IPS-NIHi7 (cell line): ENCODE results near the gene SLC22A17.

Experiments used
- DNase-seq: peaks from one replicate; pipeline ENCODE4 v3.0.0; 2012; ENCODE audit warnings: mixed read lengths; ENCODE audit errors: extremely low spot score

Gene SLC22A17

GRCh38 chr14:23362200-23362599 is 9.5 kb upstream of the SLC22A17 start:
- no peak for DNase-seq

GRCh38 chr14:23361763-23362162 is 9.1 kb upstream of the SLC22A17 start:
- no peak for DNase-seq

DNA sequence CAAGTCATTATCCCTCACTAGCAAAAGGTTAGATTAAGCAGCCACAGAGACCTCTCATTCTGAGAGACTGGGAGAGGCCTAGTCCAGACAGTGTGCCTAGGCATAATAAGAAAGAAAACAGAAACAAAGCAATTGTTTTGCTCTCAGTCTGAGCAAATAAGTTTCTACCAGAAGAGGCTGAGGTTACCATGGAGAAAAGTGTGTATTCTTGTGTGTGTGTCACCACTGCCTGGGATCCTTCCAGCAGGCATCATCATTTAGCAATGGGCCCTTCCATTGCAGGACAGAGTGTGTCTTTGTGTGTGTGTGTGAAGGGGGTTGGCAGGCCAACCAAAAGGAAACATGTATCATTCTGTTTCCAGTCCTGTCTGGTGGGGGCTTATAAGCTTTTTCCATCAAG is 8.6 kb upstream of the SLC22A17 start:
- DNase-seq = no peak

DNA sequence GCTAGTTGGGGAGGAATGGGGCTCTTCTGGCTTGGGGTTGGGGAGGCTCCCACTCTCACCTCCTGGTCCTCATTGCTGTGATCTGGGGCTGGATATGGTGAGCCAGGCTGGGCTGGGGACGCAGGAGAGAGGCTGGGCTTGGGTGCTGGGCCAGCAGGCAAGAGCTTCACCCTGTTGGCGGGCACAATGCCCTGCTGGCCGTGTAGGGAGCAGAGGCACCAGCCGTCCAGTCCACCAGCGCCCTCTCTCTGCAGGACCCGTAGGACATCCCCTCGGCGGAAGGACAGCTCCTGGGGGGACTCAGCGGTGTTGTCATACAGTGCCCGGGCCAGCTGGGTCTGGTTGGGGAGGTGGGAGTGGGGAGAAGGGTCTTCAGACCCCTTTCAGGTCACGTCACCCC is 7.8 kb upstream of the SLC22A17 start:
- DNase-seq = peak; percentile 60

DNA sequence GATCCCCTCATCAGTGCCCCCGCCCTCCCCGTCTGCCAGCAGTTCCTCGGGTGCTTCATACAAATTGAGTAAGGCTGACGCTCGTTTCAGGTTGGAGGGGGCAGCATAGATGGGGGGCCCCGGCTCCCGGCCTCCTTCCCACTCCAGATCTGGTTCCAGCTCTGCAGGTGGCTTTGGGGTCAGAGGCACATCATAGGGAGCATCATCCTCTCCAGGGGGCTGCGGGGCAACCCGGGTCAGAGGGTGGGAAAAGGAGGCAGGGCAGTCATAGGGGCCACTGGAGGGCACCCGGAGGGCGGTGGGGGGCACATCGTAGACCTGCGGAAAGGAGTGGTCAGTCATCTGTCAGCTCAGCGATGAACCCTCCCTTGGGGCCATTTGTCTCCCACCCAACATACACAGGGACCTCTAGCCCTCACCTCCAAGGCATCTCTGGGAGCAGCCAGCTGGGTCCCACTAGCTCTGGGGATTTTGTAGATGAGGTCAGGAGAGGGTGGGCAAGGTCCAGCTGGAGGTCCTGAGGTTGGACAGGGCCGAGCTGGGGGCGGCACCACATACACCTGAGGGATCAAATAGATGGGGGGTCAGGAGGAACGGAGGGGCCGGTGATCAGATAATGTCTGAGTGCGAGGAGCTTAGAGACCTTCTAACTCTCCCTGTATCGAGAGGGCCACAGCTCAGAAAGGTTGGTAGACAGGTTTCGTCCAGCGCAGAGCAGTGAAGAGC is 7.2 kb upstream of the SLC22A17 start:
- DNase-seq = no peak

- no peak for DNase-seq
Observed at GRCh38 chr14:23359167-23359626, 6.5 kb upstream of the SLC22A17 start.

GRCh38 chr14:23358553-23359166 is 6.0 kb upstream of the SLC22A17 start:
- DNase-seq = no peak

- no peak for DNase-seq
Observed at GRCh38 chr14:23358042-23358441, 5.4 kb upstream of the SLC22A17 start.

DNA sequence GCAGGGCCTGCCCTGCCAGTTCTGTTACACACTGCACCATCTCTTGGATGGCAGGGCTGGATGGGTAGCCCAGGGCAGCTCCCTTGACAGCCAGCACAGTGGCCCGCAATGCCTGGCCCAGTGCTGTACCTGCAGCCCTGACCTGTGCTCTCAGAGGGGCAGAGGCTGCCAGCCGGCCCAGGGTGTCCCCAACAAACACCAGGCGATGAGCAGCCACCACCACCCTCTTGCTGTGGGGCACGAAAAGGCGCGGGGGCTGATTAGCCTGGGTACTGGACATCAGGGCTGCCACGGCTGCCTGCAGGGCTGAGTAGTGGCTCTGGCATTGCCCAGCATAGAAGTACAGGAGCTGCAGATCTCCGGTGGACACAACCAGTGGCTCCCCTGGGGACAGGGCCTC is 4.6 kb upstream of the SLC22A17 start:
- DNase-seq = no peak

DNA sequence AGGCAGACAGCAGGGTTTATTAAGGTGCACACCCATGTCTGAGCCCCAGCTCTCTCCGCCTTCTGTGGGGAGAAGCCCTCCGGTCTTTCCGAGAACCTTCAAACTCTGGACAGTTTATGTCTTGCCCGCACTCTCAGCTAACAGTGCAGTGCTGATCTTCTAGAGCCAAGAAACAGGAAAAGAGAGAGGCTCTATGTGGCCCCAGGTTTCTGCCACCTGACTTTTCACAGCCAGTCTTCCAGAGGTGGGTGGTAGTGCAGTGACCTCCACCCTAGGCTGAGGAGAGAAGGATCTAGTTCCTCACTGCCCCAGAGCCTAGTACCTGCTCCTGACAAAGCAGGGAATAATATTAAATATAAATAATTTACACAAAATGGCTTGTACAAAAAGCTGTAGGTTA is 4.0 kb upstream of the SLC22A17 start:
- no peak for DNase-seq

- DNase-seq = no peak
Observed at GRCh38 chr14:23355871-23356435, 3.3 kb upstream of the SLC22A17 start.

DNA sequence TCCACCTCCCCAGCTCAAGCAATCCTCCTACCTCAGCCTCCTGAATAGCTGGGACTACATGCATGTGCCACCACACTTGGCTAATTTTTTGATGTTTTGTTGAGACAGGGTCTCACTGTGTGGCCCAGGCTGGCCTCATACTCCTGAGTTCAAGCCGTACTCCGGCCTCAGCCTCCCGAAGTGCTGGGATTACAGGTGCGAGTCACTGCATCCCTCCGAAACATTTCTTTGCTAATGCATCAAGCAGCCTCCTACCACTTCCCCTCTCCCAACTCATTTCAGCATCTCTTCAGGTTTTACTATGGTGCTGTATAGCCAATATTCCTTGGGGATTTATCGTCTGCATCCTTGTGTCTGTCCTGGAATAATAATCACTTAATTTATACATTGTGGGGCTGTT is 2.3 kb upstream of the SLC22A17 start:
- DNase-seq = no peak

DNA sequence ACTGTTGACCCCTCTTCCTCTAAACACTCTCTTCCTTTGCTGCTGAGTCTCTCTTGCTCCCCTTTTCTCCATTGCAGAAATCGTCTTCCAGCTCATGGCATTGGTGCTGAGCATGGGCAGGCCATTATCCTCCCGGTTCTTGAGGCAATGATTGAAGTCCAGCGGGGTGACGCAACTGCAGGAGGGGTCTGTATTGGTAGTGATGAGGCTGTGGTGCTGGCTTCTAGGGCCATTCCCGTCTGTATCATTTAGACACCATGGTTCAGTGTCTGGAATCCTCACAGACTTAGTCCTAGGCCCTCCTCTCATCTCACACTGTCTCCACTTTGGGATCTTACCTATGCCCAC is 720 bp upstream of the SLC22A17 start:
- no peak for DNase-seq

DNA sequence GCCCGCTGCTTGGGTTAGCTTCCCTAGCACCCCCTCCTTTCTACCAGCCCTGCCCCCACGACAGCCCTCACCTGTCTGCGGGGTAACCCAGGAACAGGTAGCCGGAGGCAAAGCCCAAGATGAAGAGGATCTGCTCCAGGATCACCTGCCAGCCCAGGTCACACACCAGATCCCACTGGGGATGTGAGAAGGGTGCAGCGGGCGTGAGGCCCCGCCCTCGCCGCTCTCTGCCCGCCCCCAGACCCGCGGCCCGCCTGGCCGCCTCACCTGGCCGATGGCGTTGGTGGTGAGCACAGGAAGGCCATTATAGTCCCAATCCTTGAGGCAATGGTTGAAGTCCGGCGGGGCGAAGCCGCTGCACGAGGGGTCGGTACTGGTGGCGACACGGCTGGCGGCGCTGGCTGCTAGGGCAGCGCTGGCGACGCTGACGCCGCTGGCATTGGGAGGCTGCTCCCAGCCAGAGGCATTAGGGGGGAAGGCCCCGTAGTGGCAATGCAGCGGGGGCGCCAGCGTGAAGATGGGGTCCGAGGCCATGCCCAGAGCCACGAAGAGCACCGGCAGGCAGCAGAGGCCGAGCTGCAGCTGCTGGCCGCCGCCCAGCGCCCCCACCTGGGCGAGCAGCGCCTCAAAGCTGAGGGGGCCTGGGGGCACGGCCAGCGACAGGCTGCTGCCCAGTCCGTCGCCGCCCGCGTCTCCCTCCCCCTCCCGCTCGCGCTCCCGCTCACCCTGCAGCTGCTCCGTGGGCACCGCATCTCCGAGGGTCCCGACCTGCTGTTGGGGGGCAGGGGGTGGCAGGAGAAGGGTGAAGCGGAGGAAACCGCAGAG is 794 bp downstream of the SLC22A17 start:
- DNase-seq = peak; percentile 67

- DNase-seq = no peak
Observed at GRCh38 chr14:23349156-23349845, 3.4 kb downstream of the SLC22A17 start.

- DNase-seq = no peak
Observed at GRCh38 chr14:23348297-23348655, 4.4 kb downstream of the SLC22A17 start.

DNA sequence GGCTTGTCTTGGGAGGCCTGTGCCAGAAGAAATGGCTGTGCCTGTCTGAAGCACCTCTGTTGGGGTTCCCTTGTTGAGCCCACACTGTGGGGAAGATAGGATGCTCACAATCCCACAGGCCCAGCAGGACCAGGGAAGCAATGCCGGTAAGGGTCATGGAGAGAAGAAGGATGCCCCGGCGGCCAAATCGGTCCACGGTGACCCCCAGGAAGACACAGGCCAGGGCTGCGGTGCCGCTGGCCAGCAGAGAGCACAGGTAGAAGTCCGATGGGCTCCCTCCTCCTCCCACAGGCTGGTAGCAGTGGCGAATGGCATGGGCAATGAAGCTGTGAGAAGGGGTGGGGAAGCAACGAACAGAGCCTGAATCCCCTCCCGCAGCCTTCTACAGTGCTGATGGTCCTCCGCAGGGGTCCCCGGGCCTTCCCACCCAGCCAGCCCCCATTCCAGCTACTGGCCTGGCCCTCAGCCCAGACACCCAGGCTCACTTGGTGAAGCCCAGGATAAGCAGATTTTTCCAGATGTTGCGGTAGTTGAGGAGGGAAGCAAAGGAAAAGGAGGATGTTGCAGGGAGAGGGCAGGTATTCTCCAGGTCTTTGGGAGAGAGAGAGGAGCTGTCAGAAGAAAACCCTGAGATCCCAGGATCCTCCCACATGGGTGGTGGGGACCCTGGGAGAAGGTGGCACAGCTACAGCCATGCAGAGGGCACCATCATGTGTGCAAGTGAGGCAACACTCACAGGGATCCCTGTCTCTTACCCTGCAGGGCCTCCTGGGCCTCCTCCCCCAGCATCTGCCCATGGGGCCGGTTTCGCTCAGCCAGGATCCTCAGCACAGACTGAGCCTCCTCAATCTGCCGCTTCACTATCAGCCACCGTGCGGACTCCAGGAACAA is 5.0 kb downstream of the SLC22A17 start:
- no peak for DNase-seq

GRCh38 chr14:23346693-23347405 is 5.8 kb downstream of the SLC22A17 start:
- peak; percentile 26 for DNase-seq

DNA sequence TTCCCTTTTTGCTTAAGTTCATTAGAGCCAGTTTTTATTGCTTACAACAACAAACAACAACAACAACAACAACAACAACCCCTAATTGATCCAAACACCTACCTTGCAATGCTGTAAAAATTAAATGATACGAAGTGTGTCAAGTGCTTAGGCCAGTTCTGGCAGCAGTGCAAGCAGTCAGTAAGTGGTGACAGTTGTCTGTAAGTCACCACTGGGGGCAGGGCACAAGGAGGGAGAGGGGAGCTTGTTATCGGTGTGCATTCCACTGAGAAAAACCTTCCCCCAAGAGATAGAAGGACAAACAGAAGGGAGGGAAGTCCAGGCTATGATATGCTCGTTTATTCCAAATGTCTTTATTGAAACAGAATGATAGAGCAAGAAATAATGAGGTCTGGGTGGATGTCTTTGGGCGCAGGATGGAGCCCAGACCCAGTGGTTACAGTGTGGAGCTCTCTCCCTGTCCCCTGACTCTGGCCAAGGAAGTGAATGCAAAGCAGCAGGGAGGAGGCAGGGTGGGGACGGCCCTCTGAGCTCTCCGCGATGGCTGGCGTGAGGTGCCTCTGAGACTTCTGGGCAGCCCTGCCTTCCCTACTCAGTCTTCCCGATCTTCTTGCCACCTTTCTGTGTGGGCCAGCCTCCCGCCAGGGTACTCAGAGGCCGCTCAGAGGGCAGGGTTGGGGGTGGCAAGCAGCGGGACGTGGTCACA is 6.5 kb downstream of the SLC22A17 start:
- peak; percentile 36 for DNase-seq

GRCh38 chr14:23344481-23344880 is 8.2 kb downstream of the SLC22A17 start:
- no peak for DNase-seq
